GM10847 (cell line): ENCODE measurements around the gene HIP1.

ENCODE experiments used
- POLR2A ChIP-seq: IDR thresholded peaks from 2 replicates; pipeline ENCODE4 v1.6.1; 2011; ENCODE audit not compliant: insufficient read length; ENCODE audit errors: extremely low read depth

HIP1 gene

DNA sequence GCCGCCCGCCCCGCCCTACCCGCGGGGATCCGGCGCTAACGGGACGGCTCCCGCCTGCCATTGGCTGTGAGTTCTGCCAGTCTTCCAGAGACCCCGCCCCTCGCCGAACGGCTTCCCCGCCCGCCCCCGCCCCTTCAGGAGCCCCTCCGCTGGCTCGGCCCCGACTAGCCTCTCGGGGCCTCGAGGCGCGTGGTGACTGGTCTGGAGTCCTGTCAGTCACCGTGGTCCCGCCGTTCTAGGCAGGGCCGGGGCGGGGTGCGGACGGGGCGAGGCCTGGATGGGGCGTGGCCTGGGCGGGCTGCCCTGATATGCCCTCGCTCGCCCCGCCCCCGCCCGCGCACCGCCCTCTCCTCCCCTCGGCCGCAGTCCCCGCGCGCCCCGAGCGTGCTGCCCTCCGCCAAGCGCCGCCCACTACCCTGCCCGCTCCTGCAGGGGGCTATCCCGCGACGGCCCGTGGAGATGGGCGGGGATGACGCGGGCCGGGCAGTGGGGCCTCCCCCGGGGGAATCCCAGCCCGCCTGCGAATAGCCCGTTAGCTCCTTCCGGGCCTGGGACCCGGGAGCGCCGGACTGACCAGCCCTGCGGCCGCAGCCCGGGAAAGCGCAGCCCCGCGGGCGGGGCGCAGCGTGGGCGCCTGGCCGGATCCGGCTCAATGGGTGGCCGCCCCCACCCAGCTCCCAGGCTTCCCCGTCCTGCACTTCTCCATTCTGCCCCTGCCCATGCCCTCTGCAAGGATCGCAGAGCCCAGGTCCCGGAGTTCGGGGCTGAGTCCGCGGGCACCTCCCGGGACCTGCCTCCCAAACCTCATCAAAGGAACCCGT lies 444 bp upstream of the HIP1 start:
- TF ChIP-seq POLR2A, result peak; percentile 38

DNA sequence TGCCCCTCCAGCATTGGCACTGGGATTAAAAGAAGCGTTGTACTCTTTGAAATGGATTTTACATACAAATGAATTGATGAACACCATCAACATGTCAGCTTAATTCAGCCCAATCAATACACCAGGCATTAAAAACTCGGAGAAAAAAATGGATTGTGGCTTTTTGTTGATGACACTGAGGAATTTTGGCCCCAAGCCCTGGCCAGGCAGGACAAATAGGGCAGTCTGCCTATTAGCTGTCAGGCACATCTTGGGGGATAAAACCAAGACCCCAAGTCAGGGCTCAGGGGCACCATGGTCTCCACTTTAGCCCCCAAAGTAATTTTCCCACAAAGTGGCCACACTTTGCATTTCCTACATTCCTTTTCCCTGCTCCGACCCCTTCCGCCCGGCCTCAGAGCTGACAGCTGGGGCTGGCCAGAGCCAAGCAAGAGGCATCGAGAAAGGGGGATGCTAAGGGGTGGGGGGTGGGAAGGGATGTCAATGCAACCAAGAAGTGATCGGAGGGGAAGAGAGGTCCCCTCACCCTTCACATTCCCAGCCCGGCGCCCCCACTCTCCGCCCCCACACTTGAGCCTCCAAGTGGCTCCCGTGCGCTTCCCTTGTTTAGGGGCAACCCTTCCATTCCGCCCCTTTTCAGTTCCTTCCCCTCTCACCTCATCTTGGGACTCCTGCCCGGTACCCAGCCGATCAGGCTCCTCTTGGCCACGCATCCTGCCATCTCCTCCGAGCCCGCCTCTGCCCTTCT lies 711 bp downstream of the HIP1 start:
- TF ChIP-seq POLR2A, result no peak

DNA sequence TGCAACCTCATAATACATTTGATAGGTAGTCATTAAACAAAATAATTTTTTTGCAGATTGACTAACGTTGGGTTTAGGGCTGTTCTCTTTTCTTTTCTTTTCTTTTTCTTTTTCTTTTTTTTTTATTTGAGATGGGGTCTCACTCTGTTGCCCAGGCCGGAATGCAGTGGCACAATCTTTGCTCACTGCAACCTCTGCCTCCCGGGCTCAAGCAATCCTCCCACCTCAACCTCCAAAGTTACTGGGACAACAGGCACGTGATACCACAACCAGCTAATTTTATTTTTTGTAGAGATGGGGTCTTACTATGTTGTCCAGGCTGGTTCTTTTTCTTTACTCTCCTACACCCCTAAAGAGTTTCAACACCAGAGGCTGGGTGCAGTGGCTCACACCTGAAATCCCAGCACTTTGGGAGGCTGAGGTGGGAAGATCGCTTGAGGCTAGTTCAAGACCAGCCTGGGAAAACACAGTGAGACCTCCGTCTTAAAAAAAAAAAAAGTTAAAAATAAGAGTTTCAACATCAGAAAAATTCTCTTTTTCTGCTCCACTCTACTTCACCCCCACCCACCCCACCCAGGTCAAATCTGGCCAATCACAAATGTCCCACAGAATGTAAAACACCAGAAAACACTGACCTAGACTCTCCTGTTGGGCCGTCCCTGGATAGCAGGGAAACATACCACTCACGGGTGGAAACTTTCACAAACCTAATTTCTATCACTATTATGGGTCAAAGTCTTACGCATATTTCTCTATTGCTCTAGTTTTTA lies 3.0 kb downstream of the HIP1 start:
- TF ChIP-seq POLR2A, result no peak

DNA sequence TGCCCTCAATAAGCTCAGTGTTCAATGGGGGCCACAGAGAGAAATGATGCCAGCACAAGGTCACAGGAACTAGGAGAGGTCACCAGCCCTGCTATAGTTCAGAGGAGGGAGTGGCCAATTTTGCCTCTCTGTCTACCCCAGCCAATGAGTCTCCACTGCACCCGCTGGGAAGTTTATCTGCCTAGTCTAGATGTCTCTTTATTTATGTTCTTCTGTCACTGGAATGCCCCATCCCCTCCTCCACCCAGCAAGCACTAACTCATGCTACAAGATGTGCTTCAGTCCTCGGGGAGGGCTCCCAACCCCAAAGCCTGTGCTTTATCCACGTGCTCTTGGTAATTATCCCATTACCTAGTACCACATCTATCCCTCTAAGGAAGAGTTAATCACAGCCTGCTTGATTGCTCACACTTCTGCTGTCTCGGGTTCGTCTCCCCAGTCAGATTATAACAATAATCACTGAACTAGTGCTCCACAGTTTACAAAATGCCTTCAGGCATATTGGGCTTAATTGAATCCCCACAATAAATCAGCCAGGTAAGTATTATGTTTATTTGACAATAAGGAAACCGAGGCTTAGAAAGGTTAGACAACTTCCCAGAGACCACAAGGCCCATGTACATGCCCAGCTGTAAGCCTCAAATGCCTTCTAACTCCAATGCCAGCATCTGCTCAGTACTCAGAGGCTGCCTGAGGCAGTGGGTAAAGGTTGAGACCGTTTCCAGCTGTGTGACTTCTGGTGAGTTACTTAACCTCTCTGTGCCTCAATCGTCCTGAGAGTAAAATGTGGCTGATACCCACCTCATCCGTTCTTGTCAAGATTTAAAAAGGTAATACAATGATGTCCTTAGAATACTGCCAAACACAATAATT lies 3.9 kb downstream of the HIP1 start:
- no peak for TF ChIP-seq POLR2A

DNA sequence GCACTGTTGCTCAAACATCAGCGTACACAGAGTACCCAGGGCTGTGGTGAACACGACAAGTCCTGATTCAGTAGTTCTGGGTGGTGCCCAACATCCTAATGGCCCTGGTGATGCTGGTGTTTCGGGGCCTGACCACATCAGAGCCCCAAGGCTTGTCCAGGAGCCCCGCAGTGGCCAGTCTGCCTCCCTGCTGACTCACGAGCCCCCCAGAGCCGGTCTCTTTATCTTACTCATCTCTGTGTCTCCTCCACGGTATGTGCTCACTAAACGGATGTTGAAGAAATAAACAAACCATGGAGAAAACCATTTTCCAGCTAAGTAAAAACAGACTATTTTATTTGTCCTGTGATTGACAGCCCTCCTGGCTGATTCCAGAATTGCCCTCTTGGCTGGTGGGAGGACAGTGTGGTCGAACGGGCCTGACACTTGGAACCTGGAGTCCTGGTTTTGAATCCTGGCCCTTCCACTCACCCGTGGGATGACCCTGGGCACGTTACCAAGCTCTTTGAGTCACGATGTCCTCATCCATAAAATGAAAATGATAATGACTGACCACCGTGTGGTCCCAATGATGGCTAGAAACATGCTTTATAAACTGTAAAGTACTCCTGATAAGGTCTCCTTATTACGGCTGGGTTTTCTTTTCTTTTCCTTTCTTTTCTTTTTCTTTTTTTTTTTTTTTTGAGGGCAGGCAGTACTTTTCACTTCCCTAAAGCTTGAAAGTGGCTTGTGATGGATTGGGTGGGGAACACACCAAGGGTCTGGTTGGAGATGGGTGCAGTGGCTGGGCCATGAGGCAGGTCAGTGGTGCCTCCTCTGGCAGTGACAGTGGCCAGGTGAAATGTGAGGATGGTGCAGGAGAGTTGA lies 5.7 kb downstream of the HIP1 start:
- no peak for TF ChIP-seq POLR2A

DNA sequence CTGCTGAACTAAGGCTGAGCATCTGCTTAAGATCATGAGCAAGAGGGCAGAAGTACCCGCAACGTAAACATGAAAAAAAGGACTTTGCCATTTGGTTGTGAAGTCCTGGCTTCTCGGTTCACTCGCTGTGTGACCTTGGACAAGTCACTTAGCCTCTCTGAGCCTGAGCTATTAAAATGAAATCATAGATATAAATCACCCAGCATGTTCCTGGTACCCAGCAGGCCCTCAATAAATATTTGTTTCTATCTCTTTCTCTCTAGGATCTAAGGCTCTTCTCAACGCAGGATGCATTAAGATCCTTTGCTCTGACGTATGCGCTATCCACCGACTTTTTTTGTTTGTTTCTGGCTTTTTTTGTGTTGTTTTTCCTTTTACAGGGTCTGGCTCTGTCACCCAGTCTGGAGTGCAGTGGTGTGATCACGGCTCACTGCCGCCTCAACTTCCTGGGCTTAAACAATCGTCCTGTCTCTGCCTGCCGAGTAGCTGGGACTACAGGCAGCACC lies 6.7 kb downstream of the HIP1 start:
- TF ChIP-seq POLR2A, result no peak

DNA sequence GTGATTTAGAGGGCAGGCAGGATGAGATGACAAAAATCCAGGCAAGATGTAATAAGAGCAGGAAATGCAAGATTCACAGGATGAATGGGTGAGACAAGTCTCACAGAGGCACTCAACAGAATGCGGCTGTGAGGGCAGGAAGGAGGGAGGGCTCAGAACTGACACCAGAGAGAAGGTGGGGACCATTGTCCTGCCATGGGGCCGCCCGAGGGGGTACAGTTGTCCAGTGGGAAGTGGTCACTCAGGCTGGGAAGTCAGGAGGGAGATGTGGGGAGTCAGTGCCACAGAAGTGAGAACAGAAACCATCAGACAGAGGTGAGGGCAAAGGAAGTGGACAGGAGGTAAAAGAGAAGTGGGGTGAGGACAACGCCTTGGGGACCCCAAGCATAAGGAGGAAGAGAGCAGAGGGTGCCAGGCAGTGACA lies 8.9 kb downstream of the HIP1 start:
- TF ChIP-seq POLR2A, result no peak

DNA sequence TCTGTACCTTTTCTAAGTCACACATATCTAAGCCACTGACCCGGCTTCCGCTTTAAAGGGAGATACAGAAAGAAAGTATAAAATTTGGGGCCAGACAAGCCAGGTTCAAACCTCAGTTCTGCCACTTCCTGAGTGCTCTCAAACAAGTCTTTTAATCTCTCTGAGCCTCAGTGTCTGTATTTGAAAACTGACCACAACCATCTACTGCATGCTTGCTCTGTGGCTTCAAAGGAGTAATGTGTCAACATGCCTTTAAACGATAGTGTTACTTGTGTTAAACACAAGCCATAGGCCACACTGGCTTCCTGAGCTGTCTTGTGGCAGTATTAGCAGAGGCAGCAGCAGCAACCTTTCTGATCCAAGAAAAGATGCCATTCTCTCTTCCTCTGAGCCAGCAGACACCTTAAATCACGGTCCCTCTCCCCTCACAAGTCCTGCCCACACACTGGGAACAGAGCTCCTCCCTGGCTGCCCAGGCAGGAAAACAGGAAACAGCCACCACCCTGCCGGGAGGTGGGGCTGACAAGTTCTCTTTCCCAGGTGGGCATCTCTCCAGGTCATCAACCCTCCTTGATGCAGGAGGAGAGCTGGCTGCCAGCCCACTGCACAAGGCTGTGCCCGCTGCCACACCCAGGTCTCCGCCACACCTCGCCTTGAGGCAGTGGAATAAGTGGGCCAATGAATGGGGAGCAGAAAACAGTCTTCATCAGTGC lies 10.7 kb downstream of the HIP1 start:
- TF ChIP-seq POLR2A, result no peak

DNA sequence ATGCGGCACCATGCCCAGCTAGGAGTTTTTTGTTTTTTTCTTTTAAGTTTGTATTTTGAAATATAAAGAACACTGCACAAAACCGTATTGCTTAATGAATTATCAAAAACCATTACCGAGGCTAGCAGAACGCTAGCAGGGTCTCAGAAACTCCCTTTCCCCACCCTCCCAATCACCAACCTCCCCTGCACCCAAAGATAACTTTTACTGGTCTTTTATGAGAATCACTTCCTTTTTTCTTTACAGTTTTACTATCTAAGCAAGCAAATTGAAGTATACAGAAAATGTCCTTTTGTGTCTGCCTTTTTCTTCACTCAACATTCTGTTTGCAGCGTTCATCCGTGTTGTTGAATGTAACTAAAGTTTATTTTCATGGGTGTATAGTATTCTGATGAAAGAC lies 13.4 kb downstream of the HIP1 start:
- TF ChIP-seq POLR2A, result no peak

DNA sequence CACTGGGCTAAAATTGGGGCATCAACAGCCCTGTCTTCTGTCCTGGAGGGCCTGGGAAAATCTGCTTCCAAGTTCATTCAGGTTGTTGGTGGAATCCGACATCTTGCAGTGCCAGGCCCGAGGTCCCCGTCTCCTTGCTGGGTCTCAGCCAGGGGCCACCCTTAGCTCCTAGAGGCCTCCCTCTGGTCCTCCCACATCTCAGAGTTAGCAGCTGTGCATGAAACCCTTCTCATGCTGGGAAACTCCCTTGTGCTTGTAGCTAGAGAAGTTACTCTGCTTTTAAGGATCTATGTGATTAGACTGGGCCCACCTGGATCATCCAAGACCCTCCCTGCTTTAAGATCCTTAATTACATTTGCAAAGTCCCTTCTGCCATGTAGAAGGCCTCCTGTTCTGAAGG lies 15.3 kb downstream of the HIP1 start:
- TF ChIP-seq POLR2A, result no peak

DNA sequence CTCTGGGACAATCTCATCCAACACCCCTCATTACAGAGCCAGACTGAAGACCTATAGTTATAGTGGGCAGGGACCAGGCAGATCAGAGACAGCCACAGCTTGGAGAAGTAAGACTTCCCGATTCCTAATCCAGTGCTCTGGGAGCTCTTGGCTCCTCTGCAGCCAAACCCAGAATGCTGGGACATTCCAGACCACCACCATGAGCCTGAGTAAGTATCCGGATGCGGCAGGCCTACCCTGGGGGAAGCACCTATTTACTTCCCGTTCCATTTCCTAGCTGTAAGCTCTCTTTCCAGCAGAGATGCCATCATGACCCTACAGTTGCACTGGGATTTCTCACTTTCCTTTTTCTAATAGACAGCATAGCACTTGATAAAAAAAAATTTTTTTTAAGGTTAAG lies 16.4 kb downstream of the HIP1 start:
- TF ChIP-seq POLR2A, result no peak

DNA sequence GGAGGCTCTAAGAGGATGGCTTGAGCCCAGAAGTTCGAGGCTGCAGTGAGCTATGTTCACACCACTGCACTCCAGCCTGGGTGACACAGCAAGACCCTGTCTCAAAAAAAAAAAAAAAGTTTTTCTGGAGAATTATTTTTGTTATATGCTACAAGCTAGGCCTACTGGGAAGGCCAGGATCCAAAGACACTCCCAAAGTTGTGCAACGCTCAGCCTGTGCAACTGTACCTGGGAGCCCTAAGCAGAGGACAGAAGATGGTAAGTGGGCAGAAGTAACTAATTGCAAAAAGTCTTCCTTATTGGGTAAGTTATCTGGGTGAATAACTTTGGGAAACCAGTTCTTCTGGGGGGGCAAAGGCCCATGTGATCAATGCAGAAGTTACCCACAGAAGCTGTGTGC lies 17.3 kb downstream of the HIP1 start:
- no peak for TF ChIP-seq POLR2A

DNA sequence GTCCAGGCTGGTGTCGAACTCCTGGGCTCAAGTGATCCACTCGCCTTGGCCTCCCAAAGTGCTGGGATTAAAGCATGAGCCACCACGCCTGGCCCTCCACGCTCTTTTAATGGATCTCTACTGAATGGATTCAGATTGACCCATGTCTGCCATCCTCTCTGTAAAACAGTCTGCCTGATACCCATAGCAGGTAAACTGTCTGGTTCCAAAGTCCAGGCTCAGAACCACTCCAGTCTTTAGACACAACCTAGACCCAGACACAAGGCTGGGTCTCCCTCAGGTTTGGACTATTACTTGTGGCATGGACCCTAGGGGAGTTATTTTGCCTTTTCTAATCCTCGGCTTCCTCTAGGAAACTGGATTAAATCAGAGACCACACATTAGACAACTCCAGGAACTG lies 19.1 kb downstream of the HIP1 start:
- no peak for TF ChIP-seq POLR2A
